GM21423 (cell line): ENCODE data around the gene GFI1B.
A peak's percentile ranks its signal among the peaks of the same experiment; 100 is the strongest.
"Not testable (repeated sequence)": the region's sequence is repeated elsewhere in the genome, so short reads cannot be mapped to it uniquely, and the experiment has no call there.

ENCODE experiments used
- ATAC-seq: cut with Tn5 transposase; IDR thresholded peaks from one replicate; pipeline ENCODE4 v1.9.1; 2021; ENCODE audit warnings: mild to moderate bottlenecking, moderate library complexity; ENCODE audit not compliant: unreplicated experiment

Gene GFI1B

GRCh38 chr9:132989998-132990557, 11.6 kb downstream of the GFI1B start:
- ATAC-seq = not testable (repeated sequence)

DNA sequence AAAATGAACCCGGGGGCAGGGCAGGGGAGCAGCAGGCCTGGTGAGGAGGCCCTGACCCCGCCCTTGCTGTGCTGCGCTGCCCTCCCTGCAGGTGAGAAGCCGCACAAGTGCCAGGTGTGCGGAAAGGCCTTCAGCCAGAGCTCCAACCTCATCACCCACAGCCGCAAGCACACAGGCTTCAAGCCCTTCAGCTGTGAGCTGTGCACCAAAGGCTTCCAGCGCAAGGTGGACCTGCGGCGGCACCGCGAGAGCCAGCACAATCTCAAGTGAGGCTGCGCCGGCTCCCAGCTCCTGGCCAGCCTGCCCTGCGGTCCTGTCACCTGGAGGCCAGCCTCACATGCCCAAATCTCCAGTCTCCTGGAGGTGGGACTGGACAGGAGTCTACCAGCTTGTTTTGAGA, 12.3 kb downstream of the GFI1B start:
- ATAC-seq = no peak

GRCh38 chr9:132991351-132992300, 13.1 kb downstream of the GFI1B start:
- ATAC-seq = no peak

- no peak for ATAC-seq
These were observed 15.0 kb downstream of the GFI1B start for GRCh38 chr9:132993511-132993939.

- ATAC-seq = peak; percentile 51
These were observed 16.1 kb downstream of the GFI1B start for GRCh38 chr9:132994410-132995120.

- no peak for ATAC-seq
These were observed 16.6 kb downstream of the GFI1B start for GRCh38 chr9:132995121-132995420.

DNA sequence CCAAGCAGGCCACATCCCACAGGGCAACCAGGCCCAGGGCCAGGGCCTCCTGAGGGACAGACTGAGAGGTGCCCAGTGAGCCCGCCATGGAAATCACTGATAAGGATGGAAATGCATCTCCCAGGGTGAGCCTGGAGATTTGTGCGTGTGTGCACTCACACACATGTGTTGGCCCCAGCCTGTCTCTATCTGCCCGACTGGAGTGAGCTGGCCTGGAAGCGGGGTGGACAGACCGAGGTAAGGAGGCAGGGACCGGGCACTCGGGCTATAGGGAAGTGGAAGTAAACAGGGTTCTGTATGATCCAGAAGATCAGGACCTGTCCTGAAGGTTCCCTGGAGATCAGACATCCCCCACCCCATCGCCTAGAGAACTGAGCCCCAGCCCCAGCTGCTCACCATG, 17.4 kb downstream of the GFI1B start:
- no peak for ATAC-seq

DNA sequence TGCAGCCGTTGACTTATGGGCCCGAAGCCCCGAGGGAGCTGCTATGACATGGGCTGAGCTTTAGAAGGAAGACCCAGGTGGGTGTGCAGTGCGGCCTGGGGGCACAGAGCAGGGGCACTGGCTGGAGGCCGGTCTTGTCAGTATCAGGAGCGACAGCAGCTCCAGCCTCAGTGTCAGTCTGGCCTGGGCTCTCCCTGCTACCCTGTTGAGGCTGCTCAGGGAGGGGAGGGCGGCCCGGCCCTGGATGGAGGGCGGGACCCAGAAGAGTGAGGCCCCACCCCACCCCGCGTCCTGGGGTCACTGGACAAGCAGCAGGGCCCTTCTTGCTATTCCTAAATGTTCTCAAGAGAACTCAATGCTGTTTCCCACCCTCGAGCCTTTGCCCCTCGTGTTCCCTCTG, 18.0 kb downstream of the GFI1B start:
- ATAC-seq = no peak

- ATAC-seq = no peak
These were observed 19.1 kb downstream of the GFI1B start for GRCh38 chr9:132997591-132997990.

GRCh38 chr9:132998221-132998620, 19.7 kb downstream of the GFI1B start:
- ATAC-seq = not testable (repeated sequence)

- ATAC-seq = no peak
These were observed 20.5 kb downstream of the GFI1B start for GRCh38 chr9:132998831-132999635.

- no peak for ATAC-seq
These were observed 23.9 kb downstream of the GFI1B start for GRCh38 chr9:133002147-133003070.

GRCh38 chr9:133003071-133003461, 24.6 kb downstream of the GFI1B start:
- no peak for ATAC-seq

GRCh38 chr9:133003671-133004090, 25.2 kb downstream of the GFI1B start:
- ATAC-seq = no peak

GRCh38 chr9:133004091-133004998, 25.9 kb downstream of the GFI1B start:
- no peak for ATAC-seq

DNA sequence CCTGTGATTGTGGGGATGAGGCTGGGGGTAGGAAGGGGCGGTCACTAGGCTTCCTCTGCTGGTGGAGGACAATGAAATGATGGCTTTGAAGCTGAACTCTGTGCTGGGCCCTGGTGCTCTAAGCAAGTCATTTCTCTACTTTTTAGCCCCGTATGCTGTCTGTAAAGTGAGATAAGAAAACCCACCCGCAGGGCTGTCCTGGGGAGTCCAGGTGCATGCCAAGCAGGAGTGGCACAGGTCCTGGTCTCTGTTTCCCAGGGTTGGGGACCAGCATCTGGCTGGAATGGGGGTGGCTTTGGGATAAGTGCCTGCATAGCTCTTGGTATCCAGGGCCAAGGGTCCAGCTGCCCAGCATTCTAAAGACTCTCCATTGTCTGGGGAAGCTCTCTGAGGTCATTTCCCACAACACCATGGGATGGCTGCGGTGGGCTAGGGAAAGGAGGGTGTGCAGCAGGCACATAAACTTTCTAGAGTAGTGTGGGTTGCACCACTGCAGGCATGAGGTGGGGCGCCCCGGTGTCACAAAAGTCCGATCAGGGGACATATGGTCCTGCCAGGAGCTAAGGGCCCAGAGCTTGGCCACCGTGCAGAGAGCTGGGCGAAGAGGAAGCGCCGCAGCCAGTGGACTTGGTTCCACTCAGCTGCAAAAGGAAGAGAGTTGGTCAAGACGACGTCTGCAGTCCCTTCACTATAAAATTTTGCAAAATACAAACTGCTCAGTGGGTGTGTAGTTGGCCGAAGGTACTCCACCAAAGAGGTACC, 26.7 kb downstream of the GFI1B start:
- no peak for ATAC-seq

DNA sequence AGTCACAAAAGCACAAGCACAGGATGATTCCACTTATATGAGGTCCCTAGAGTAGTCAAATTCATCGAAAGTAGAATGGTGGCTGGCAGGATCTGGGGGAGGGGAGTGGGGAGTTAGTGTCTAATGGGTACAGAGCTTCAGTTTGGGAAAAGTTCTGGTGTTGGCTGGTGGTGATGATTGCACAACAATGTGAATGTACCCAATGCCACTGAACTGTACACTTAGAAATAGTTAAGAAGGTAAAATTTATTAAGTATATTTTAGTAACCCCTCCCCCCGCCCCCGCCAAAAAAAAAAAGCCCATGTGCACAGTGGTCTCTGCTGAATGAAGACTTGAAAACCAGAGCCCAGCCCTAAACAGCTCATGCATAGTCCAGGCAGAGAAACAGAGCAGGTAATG, 27.5 kb downstream of the GFI1B start:
- ATAC-seq = no peak

DNA sequence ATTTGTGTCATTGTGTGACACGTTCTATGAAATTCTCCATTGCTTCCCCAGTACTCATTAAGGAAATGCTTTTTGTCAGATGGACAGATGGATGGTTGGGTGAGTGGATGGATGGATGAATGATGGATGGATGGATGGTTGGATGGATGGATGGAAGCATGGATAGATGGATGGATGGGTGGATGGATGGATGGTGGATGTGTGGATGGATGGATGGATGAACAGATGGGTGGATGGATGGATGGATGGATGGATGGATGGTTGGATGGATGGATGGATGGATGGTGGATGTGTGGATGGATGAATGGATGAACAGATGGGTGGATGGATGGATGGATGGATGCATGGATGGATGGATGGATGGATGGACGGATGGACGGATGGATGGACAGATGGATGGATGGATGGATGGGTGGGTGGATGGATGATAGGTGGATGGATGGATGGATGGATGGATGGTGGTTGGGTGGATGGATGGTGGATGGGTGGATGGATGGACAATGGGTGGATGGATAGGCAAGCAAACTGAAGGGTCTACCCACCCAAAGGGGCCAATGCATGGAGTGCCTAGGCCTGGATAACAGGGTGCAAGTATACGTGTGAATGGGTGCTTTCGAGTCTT, 28.3 kb downstream of the GFI1B start:
- no peak for ATAC-seq
